HG03196 (cell line): Measurements from ENCODE around the gene PTPRA.
"Not testable (repeated sequence)": the region's sequence is repeated elsewhere in the genome, so short reads cannot be mapped to it uniquely, and the experiment has no call there.

Experiments
- ATAC-seq: cut with Tn5 transposase; IDR thresholded peaks from one replicate; pipeline ENCODE4 v1.9.1; 2021; ENCODE audit not compliant: unreplicated experiment

PTPRA gene

GRCh38 chr20:2888224-2888955 is 15.1 kb downstream of the PTPRA start:
- no peak for ATAC-seq

DNA sequence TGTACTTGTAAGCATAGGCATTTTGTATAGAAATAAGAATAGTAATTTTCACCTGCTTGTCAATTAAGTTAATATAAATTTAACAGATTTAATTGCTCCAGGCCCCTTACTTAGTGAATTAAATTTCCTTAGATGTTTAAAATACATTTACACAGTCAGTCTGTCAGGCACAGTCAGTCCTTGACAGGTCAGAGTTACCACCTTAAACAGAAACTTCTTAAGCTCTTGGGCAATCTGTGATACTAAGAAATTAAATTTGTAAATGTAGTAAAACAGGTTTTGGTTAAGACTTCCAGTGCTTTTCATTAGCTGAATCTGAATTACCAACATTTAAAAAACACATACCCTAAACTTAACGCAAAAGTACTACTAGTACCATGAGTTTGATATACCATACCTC is 15.9 kb downstream of the PTPRA start:
- ATAC-seq: no peak

DNA sequence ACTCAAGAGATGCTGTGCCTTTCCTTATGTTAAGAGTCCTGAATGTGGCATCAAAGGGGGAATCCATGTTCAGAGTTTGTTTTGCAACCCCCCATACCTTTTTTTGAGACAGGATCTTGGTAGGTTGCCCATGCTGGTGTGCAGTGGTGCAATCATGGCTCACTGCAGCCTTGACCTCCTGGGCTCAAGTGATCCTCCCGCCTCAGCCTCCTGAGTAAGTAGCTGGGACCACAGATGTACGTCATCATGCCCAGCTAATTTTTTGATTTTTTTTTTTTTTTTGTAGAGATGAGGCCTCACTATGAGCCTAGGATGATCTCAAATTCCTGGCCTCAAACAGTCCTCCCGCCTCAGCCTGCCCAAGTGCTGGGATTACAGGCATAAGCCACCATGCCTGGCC is 16.5 kb downstream of the PTPRA start:
- ATAC-seq: no peak

DNA sequence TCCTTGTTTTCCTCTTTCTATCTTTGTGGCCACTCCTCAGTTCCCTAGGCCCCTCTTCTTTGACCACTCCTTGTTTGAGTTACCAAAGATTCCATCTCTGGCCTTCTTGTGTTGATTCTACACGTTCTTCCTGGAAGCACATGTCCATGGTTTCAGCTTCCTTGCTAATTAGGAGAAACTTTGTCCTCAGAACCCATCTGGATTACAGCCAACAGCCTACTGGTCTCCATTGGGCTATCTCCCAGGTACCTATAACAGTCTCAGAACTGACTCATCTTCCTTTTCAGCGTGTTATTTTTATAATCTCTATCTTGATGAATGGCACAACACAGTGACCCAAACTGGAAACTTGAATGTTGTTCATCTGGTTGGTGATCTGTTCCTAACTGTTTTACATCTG is 17.5 kb downstream of the PTPRA start:
- ATAC-seq: no peak

DNA sequence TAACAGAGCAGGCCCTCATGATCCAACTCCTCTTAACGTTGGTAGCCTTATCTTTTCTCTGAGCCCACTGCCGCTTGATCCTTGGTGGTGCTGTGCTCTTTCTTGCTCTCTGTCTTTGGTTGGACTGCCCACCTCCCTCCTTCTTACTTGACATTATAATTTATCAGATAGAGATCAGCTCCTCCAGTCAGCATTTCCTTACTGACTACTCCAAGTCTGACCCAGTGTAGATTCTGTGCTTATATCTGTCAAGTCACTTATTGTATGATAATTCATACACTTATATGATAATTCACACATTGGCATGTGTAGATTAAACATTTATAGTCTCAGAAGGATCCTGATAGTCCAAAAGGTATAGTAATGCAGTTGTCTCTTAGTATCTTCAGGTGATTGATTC is 18.1 kb downstream of the PTPRA start:
- no peak for ATAC-seq

DNA sequence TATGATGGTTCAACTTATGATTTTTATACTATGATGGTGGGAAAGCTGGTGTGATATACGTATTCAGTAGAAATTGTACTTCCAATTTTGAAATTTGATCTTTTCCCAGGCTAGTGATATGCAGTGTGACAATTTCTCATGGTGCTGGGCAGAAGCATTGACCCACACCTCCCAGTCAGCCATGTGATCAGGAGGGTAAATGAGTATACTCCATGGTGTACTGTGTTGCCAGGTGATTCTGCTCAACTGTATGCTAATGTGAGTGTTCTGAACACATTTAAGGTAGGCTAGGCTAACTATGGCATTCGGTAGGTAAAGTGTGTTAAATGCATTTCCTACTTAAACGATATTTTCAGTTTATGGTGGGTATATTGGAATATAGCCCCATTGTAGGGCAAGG is 19.1 kb downstream of the PTPRA start:
- ATAC-seq: no peak

- no peak for ATAC-seq
Observed at GRCh38 chr20:2894221-2894620, 20.9 kb downstream of the PTPRA start.

GRCh38 chr20:2895154-2895553 is 21.9 kb downstream of the PTPRA start:
- not testable (repeated sequence) for ATAC-seq

GRCh38 chr20:2899243-2899642 is 26.0 kb downstream of the PTPRA start:
- no peak for ATAC-seq

DNA sequence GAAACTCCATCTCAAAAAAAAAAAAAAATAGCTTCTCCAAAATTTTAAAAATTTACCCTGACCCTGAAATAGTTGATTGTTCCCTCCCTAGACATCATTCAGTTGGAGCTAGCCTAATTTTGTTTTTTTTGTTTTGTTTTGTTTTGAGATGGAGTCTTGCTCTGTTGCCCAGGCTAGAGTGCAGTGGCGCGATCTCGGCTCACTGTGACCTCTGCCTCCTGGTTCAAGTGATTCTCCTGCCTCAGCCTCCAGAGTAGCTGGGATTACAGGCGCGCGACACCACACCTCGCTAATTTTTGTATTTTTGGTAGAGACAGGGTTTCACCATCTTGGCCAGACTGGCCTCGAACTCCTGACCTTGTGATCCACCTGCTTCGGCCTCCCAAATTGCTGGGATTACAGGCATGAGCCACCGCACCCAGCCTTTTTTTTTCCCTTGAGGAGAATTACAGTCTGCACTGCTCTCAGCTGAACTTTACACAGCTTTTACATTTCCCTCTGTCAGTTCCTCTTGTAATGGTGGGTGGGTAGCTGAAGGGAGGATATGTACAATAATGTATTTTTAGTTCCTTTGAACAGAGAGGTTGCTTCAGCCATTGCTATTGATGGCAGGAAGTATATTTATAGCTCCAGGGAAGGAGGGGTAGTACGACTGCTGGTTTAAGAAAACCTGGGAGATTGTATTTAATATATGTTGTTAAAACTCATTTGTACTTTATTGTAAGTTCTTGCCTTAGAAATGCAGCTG is 27.7 kb downstream of the PTPRA start:
- no peak for ATAC-seq

DNA sequence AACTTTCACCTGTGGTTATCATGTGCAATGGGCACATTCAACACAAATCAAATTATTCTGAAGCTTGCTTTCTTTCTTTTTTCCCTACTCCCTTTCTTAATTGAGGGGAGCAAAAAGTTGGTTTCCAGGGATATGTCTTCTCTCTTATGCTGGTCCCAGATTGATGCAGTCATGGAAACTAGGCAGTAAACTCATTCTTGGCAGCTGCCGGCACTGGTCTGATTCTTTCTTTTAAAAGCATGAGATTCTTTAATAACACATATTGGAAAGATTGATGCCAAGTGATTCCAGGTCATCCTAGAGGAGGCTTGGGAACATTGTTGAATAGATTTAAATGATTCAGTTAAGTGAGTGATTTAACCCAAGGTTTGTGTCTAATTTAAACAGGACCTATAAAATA is 29.0 kb downstream of the PTPRA start:
- ATAC-seq: no peak

GRCh38 chr20:2902818-2903217 is 29.5 kb downstream of the PTPRA start:
- ATAC-seq: no peak

DNA sequence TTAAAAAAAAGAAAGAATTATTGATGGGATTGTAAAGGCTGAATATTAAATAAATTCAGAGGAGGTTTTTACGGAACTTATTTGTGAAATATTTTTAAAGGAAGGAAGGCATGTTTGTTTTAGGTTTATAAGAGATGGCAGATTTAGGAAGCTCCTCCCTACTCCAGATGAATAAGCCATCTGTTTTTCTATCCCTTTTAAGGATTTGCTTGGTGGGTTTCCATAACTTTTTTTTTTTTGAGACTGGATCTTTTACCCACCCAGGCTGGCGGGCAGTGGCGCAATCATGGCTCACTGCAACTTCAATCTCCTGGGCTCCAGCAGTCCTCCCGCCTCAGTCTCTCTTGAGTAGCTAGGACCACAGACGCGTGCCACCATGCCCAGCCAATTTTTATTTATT is 30.4 kb downstream of the PTPRA start:
- no peak for ATAC-seq

DNA sequence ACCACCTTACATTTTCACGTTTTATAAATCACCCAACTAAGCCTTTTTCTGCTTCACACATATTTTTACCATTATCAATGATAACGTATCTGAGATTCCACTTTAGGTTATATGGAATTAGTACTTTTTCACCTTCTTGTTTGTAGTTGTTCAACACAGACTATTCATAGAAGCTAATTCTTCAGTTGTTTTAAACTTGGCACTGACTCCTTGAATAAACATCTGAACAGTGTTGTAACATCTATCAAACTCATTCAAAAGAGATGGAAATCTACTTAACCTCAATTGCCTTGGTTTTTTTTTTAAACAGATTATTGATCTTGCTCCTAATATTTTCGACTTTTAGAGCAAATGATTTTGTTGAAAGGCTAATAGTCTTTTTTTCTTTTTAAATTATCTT is 34.2 kb downstream of the PTPRA start:
- ATAC-seq: no peak

DNA sequence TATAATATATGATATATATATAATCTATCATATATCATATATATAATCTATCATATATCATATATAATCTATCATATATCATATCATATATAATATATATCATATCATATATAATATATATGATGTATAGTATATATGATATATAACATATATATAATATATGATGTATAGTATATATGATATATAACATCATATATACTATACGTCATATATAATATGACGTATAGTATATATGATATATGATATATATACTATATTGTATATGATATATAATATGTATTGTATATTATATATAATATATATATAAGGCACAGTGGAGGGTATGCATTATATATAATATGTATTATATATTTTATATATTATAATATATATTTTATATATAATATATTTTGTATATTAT is 36.7 kb downstream of the PTPRA start:
- ATAC-seq: no peak

GRCh38 chr20:2911200-2911599 is 37.9 kb downstream of the PTPRA start:
- no peak for ATAC-seq

DNA sequence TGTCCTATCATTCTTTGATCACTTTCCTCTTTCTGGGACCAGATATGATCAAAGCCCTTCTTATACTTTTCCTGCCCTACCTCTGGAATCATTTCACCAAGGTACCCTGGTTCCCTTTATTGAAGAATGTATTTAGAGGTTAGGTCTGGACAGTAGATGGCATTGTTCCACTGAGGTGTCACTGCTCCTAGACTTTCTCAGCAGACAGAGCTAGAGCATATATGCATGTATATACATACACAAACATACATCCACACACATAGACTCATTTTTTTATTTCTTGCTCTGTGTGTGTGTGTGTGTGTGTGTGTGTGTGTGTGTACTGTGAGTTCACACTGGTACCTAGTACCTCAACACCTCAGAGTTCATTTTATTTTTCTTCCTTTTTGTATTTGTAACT is 40.9 kb downstream of the PTPRA start:
- ATAC-seq: no peak

DNA sequence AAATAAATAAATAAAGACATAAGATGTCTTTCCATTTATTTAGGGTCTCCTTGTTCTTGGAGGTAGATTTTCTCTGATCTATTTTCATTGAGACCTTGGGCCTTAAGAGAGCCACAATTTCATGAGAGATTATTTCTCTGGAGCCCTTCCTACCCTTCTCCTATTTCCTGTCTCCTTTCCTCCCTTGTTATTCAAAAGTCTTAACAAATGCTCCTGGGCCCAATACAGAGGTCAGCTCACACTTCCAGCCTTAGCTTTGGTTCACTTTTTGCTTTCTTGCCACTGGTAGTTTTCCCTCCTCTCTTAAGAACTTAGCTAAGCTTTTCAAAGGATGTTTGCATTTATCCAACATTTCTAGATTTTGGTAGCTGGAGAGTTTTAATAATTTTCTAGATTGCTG is 44.0 kb downstream of the PTPRA start:
- no peak for ATAC-seq

- no peak for ATAC-seq
Observed at GRCh38 chr20:2918096-2919049, 45.1 kb downstream of the PTPRA start.

DNA sequence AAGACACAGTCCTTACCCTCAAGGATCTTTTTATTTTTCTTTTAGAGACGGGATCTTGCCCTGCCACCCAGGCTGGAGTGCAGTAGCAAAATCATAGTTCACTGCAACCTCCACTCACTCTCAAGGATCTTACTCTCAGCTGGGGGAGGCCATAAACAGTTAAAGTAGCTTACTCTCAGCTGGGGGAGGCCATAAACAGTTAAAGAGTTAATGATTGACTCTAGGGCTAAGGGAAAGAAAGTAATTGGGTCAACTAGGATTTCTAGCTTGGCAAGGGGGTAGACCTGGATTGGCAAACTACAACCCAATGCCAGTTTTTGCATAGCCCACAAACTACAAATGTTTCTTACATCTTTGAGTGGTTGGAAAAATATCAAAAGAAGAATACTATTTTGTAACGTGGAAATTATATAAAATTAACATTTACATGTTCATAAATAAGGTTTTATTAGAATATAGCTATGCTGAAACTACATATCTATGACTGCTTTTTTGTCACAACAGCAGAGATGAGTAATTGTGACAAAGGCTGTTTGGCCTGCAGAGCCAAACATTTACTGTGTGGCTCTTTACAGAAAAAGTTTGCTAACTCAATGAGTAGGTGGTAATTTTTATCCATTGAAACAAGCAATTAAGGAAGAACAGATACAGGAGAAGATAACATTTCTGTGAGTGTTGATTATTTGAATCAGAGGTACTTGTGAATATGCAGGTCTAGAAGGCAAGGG is 46.4 kb downstream of the PTPRA start:
- ATAC-seq: no peak

DNA sequence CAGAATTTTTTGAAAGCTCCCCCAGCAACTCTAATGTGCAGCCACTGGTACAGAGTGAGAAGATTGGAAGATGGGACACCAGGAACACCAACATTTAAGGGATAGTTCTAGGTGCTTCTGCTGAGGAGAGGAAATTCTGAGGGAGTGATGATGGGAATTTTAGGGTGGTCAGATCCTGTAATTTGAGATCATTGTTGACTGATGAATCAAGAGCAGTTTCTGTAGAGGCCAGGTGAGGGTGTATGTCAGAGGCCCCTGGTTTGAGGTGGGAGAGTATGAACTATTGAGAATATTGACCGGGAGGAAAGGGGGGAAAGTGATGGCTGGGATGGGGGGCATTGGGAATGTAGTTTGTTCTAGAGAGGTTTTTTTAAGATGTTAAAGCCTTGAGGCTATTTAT is 47.2 kb downstream of the PTPRA start:
- ATAC-seq: no peak
